NCI-H82 (cell line): ENCODE data around the gene GSTA1.
"Not testable (repeated sequence)": the region's sequence is repeated elsewhere in the genome, so short reads cannot be mapped to it uniquely, and the experiment has no call there.

Experiments used
- DNase-seq: peaks from one replicate; lab custom pipeline; 2025; lab: John Stamatoyannopoulos, UW

GSTA1 gene

GRCh38 chr6:52803668-52804255 lies at the start of gene GSTA1:
GSTA1 (minus strand) TSS chr6:52803816; CDS start chr6:52799267, 4,549 bp downstream.
- not testable (repeated sequence) for DNase-seq

- no peak for DNase-seq
These were observed 45.5 kb upstream of the GSTA1 start for GRCh38 chr6:52849137-52849536.

GRCh38 chr6:52846002-52846401 lies 42.4 kb upstream of the GSTA1 start:
- DNase-seq: peak; percentile 31

DNA sequence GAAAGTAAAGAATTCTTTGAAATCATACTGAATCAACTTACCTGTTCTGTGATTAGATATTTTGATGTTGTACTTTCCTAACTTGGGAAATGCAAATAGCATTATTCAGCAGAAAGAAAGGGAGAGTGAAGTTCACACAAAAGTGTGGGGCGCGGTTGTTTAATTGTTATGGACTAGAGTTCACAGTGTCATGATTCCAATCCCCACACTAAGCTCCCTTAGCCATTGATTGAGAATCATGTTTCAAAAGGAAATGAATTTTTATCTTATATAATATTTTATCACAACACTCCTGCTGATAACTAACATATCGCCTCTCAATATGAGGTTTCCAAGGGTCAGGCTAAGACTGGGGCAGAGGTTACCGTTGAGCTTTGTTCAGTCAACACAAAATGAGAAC lies 40.0 kb upstream of the GSTA1 start:
- no peak for DNase-seq

GRCh38 chr6:52840763-52841585 lies 37.4 kb upstream of the GSTA1 start, which contains the start of gene GSTA5:
GSTA5 (minus strand) TSS chr6:52840813.
- DNase-seq: no peak

DNA sequence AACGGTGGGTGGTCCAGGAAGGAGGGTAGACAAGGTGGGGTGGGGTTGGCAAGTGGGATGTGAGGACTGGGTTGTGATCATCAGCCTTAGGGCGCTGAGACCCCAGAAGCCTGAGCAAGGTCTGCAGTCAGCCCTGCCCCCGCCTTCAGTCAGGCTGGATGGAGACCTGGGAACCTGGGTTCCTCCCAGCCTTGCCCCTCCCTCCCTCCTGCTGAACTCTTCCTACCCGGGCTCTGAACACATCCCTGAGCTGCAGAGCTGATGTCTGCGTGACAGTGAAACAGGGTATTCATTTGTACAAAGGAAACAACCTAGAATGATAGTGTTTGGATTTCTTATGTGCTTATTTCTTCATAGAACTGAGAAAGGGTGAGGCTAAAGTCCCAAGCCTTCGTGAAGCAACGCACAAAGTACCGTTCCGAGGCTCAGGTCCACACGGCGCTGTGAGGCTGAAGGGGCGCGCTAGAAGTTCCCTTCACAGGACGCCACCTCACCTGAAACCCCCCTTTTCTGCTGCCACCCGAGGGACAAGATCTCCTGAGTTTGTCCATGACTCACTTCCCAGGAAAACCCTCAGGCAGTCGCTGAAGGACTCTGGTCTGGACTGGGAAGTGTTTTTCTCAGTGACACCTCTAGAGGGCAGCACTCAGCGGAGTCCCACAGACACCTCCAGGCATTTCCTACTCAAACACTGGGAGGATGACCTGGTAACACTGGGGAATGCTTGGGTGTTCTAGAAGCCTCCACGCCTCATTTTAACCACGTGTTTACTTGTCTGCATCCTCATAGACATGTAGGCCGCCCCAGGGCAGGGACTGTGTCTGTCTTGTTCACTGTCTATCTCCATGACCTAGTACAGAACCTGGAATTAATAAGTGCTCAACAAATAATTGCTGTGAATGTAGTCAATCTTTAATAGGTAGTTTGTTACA lies 35.8 kb upstream of the GSTA1 start:
- DNase-seq: peak; percentile 82

DNA sequence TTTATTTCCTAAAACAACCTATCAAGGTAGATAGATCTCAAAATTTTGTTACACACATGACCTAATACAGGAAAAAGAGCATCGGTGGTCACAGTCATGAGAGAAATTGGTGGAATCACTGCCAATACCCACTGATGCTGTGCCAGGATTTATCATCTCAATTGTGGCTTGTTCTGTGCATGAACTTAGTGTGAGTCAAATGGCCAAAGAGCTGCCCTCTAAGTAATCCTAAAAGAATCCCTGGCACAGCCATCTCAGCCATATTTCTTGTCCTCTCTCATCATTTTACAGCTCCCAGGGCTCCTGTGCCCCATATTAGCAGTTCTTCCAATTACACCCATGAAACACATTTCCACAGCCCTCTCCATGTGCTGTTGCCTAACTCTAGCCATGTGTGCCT lies 30.9 kb upstream of the GSTA1 start:
- no peak for DNase-seq

GRCh38 chr6:52830869-52831268 lies 27.3 kb upstream of the GSTA1 start:
- not testable (repeated sequence) for DNase-seq

DNA sequence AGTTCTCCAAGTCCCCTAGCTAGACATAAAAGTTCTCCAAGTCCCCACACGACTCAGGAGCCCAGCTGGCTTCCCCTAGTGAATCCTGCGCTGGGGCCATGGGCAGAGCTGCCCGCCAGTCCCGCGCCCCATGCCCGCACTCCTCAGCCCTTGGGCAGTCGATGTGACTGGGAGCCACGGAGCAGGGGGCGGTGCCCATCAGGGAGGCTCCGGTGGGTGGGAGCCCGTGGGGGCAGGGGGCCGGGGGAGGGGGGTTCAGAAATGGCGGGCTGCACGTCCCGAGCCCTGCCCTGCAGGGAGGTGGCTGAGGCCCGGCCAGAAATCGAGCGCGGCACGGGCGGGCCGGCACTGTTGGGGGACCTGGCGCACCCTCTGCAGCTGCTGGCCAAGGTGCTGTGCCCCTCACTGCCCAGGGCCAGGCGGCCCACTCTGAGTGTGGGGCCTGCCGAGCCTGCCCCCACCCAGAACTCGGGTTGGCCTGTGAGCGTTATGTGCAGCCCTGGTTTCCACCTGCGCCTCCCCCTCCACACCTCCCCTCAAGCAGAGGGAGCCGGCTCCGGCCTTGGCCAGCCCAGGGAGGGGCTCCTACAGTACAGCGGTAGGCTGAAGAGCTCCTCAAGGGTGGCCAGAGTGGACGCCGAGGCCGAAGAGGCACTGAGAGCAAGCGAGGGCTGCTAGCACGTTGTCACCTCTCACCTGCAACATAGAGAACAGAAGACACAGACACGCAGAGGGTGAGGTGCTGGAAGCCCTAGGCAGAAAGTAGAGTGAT lies 25.6 kb upstream of the GSTA1 start:
- DNase-seq: no peak

GRCh38 chr6:52828621-52829020 lies 25.0 kb upstream of the GSTA1 start:
- not testable (repeated sequence) for DNase-seq

GRCh38 chr6:52827073-52827783 lies 23.6 kb upstream of the GSTA1 start:
- not testable (repeated sequence) for DNase-seq

- no peak for DNase-seq
These were observed 22.9 kb upstream of the GSTA1 start for GRCh38 chr6:52826513-52826912.

DNA sequence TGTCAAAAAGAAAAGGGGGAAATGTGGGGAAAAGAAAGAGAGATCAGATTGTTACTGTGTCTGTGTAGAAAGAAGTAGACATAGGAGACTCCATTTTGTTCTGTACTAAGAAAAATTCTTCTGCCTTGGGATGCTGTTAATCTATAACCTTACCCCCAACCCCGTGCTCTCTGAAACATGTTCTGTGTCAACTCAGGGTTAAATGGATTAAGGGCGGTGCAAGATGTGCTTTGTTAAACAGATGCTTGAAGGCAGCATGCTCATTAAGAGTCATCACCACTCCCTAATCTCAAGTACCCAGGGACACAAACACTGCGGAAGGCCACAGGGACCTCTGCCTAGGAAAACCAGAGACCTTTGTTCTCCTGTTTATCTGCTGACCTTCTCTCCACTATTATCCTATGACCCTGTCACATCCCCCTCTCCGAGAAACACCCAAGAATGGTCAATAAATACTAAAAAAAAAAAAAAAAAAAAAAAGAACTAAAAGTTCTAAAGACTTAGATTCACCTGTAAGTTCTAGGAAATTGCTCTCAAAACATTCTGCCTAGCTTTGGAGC lies 22.4 kb upstream of the GSTA1 start:
- DNase-seq: not testable (repeated sequence)

- not testable (repeated sequence) for DNase-seq
These were observed 21.7 kb upstream of the GSTA1 start for GRCh38 chr6:52825270-52825793.

DNA sequence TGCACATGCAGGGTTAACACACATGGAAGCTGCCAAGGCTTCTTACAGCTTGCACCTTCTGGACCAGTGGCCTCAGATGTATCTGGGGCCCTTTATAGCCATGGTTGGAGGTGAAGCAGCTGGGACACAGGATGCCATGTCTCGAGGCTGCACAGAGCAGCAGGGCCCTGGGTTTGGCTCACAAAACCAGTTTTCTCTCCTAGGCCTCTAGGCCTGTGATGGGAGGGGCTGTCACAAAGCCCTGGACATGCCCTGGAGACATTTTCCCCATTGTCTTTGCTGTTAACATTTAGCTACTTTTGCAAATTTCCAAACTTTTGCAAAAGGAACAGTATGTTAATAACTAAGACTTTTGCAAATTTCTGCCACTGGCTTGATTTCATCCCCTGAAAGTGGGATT lies 18.2 kb upstream of the GSTA1 start:
- no peak for DNase-seq

- no peak for DNase-seq
These were observed 16.6 kb upstream of the GSTA1 start for GRCh38 chr6:52820198-52820597.

- DNase-seq: peak; percentile 82
These were observed 11.8 kb upstream of the GSTA1 start for GRCh38 chr6:52815167-52816092.

DNA sequence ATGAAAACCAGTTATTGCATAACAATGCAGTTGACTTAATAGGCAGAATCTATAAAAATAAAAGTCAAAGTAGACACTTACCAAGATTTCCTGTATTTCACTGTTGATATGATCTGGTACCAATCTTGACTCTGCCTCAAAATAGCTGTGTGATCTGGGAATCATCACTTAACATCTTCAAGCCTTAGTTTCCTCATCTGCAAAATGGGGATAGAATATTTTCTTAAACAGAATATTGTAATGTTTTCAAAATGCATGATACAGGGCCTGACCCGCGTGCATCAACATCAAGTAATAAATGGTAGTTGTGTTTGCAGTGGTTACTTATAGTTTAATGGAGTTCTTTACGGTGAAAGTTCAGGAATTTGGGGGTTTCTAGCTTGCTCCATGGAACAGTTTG lies 10.9 kb upstream of the GSTA1 start:
- DNase-seq: not testable (repeated sequence)

GRCh38 chr6:52809777-52810176 lies 6.2 kb upstream of the GSTA1 start:
- peak; percentile 41 for DNase-seq
